ENCODE measurements around the gene SHISAL2A. TPM values are rescaled to one million over a fixed set of nuclear protein-coding genes. Genes with fewer than 3 reads are reported as not detected.

SHISAL2A gene
- total and polyA plus RNA-seq, 2 of the 8 experiments (the other 6 are each of a cell fraction or from before 2014, with no cell fraction given), result 0.74 to 2.1 TPM

GRCh38 chr1:52599236-52599635, 33.7 kb upstream of the SHISAL2A start:
- no peak overlapping the region for H2BK120ac ChIP-seq (replicated peaks; ENCODE audit: low read depth, low read length)
- H2AFZ ChIP-seq (ENCODE audit: low read length), result no peak overlapping the region
- peaks cover 8% of the 10 kb centered on the region for H3K23me2 ChIP-seq (ENCODE audit: low read depth, low read length)
- TF ChIP-seq KDM1A (IDR thresholded peaks at IDR 0.05; ENCODE audit: borderline replicate concordance, low read length) (no peak), MAX (IDR thresholded peaks at IDR 0.05) (no peak), FOSL1 (IDR thresholded peaks at IDR 0.05; ENCODE audit: insufficient read depth, low read depth, low read length) (no peak), EP300 (IDR thresholded peaks at IDR 0.05; ENCODE audit: borderline replicate concordance in 1 of 2, low read depth in 2 of 2, low read length in 2 of 2) (no peak), ZNF274 (IDR thresholded peaks at IDR 0.05; ENCODE audit: borderline replicate concordance, extremely low read depth, low read length) (no peak), RXRA (IDR thresholded peaks at IDR 0.05; ENCODE audit: insufficient read depth, low read depth, low read length) (no peak), JUND (IDR thresholded peaks at IDR 0.05; ENCODE audit: low read length) (no peak)
- H3K4me2 ChIP-seq (ENCODE audit: insufficient read depth in 1 of 2, low read depth in 2 of 2, low read length in 2 of 2), result no peak overlapping the region
- H3K18ac ChIP-seq (ENCODE audit: extremely low read depth, low read length), result no peak overlapping the region
- H3K9me3 ChIP-seq (ENCODE audit: insufficient read depth in 2 of 2, low read depth in 1 of 2, low read length in 1 of 2), result no peaks in the 10 kb centered on the region
- H2BK12ac ChIP-seq (ENCODE audit: low read depth, low read length), result no peak overlapping the region
- H3K36me3 ChIP-seq (ENCODE audit: control insufficient read depth in 2 of 4, insufficient read depth in 4 of 4, low read length in 3 of 4), result no peaks in the 10 kb centered on the region
- no peaks in the 10 kb centered on the region for H3K79me2 ChIP-seq (ENCODE audit: control insufficient read depth in 1 of 2, insufficient read depth in 2 of 2, low read length in 2 of 2)
- peaks cover 2 to 35% (median 31%) of the 10 kb centered on the region in 4 experiments for H3K27me3 ChIP-seq (replicated peaks in 1 of 4; ENCODE audit: control insufficient read depth in 3 of 4, extremely low read depth in 1 of 4, insufficient read depth in 3 of 4, low read length in 3 of 4)
- H2BK15ac ChIP-seq (ENCODE audit: low read length), result peak overlapping the region; percentile 67; the same call in 1 of the 2 replicates
- no peak for FAIRE-seq
- H3K4me1 ChIP-seq (replicated peaks in 1 of 4; ENCODE audit: control insufficient read depth in 3 of 4, insufficient read depth in 4 of 4, low read length in 3 of 4), result peaks cover 0 to 10% (median 2%) of the 10 kb centered on the region in 4 experiments; a peak in 2 of 7 replicates
- H4K20me1 ChIP-seq (replicated peaks in 1 of 2; ENCODE audit: control insufficient read depth in 1 of 2, insufficient read depth in 2 of 2, low read length in 2 of 2), result no peaks in the 10 kb centered on the region
- no peak overlapping the region for H3K23ac ChIP-seq (ENCODE audit: insufficient read length)
- 93% methylated on average over 7 of the region's 7 CpGs; no CpG with 5 or more reads in 1 of the 2 experiments for WGBS, 2 experiments (ENCODE audit: extremely low coverage in 1 of 2, insufficient coverage in 1 of 2, insufficient read length in 1 of 2, insufficient replicate concordance in 2 of 2, low coverage in 1 of 2, low lambda C conversion rate in 2 of 2, missing lambda C conversion rate in 1 of 2)
- POLR2A ChIA-PET (ENCODE audit: partially characterized antibody), result interaction anchor here (0.7 to 3.6 kb wide), 3 partner anchors 33 to 98 kb away, joined by 3 to 9 read pairs (median 4); partner anchors contain the start of gene SHISAL2A
- H2AK5ac ChIP-seq (ENCODE audit: low read depth, low read length), result no peak overlapping the region
- no peak overlapping the region for H3K14ac ChIP-seq (ENCODE audit: insufficient read length)
- H2BK5ac ChIP-seq (ENCODE audit: low read depth, low read length), result no peak overlapping the region
- H3K79me1 ChIP-seq (ENCODE audit: low read depth, low read length), result no peaks in the 10 kb centered on the region
- H3K56ac ChIP-seq (replicated peaks; ENCODE audit: insufficient read length, low read depth, low read length), result no peak overlapping the region
- H3K4me3 ChIP-seq (ENCODE audit: extremely low read depth in 1 of 4, insufficient read depth in 2 of 4, low read depth in 3 of 4, low read length in 4 of 4), result no peak overlapping the region
- H4K5ac ChIP-seq (ENCODE audit: insufficient read length, low read depth, low read length), result no peak overlapping the region
- H3K9ac ChIP-seq (replicated peaks in 1 of 4; ENCODE audit: extremely low read depth in 1 of 4, low read depth in 3 of 4, low read length in 3 of 4), result no peak overlapping the region
- H2BK20ac ChIP-seq (ENCODE audit: low read length), result no peak overlapping the region
- DNase-seq (ENCODE audit: low read depth in 1 of 2, low spot score in 2 of 2), result no peak
- no peak overlapping the region for H4K8ac ChIP-seq (ENCODE audit: extremely low read depth, insufficient read depth, low read length)
- no peak overlapping the region for H3K4ac ChIP-seq (replicated peaks; ENCODE audit: insufficient read length, low read depth, low read length)
- CTCF ChIA-PET (ENCODE audit: partially characterized antibody), result interaction anchor here (0.7 to 1.3 kb wide), 5 partner anchors 9 to 581 kb away, joined by 3 read pairs; no protein-coding TSS in a partner anchor
- no peak overlapping the region for H4K91ac ChIP-seq (replicated peaks; ENCODE audit: insufficient read length, low read length)
- H3K27ac ChIP-seq (ENCODE audit: low read depth, low read length), result no peak overlapping the region

Data from H1 (cell line).